Stimulated activated CD8-positive, alpha-beta memory T cell treated with anti-CD3 and anti-CD28 coated beads, Interleukin-15, amount 100 ng/mL, for 1 hour (primary cell): ENCODE measurements around the gene AIPL1.

ENCODE experiments used
- DNase-seq: peaks from one replicate; pipeline ENCODE4 v3.0.0-alpha.2; 2020; ENCODE audit warnings: low read depth

The AIPL1 gene

DNA sequence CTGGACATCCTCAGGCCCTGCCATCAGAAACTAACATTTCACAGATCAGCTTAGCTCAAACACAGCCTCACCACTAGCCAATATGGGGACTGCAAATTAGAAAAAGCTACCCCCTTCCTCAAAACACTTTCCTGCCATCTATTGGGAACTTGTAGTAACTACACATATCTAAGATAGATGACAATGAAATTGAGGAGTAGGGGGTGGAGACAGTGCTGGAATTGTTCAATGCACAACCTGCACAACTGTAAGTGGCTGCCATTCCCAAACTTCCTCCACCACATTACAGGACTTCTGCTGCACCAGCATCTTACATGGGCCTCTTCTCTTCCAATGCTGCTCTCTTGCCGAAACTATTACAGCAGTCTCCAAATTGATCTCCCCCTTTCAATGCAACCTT, 21.9 kb downstream of the AIPL1 start:
- DNase-seq, result no peak

- no peak for DNase-seq
These were observed 26.2 kb downstream of the AIPL1 start for GRCh38 chr17:6408735-6409134.

DNA sequence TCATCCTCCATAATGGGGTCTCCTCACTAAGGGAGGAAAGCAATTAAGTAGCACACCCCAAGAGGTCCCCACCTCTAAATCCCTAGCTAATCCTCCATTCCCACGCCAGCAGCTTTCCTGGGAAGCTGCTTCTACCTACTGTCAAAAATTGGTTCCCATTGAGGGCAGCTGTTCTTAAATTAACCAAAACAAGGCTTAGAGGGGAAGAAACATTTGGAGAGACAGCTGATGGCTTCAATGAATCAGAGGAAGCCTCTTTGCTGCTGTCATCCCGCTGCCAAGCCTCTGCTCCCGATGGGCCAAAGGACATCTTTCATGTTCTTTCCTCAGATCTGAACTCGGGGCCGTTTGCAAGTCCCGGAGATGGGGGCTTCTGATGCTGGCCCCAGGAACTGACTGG, 26.6 kb downstream of the AIPL1 start:
- no peak for DNase-seq

DNA sequence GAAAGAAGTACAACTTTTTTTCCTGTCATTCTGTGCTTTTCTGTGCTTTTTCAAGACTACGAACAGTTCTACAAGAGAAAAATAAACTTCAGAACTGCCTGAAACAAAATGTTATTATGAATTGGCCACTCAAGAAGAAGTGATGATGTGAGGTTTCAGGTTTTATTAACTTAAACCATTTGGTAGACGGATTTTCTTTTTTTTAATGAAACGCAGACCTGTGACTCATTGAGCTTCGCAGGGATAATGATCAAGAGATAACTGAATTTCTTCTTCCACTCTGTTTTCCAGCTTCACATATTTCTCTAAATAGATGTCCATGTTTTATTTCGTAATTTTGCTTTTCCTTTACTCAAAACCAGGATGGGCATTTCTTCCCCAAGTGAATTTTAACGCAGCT, 32.7 kb downstream of the AIPL1 start:
- DNase-seq, result no peak

- no peak for DNase-seq
These were observed 36.0 kb downstream of the AIPL1 start for GRCh38 chr17:6398955-6399354.

DNA sequence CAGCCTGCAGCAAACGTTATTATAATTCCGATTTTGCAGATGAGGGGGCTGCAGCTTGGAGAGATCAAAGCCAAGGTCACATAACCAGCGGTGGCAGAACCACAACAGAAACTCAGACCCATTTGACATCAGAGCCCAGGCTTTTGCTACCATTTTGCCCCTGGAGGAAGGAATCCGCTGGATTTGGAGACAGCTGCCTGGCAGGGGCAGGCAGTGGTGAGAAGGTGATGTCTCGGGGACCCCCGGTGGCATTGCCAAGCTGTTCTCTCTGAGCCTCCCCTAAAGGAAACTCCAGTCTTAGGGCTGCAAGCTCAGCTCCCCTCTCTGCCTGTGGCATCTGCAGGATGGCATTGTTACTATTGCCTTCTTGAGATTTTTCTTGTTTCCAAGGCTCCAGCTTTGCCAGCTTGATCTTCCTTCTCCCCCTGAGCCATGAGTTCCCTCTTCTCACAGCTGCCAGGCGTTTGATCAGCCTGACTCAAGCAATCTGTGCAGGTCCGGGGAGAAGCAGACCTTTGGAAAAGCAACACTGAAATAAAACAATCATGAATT, 40.8 kb downstream of the AIPL1 start:
- no peak for DNase-seq

DNA sequence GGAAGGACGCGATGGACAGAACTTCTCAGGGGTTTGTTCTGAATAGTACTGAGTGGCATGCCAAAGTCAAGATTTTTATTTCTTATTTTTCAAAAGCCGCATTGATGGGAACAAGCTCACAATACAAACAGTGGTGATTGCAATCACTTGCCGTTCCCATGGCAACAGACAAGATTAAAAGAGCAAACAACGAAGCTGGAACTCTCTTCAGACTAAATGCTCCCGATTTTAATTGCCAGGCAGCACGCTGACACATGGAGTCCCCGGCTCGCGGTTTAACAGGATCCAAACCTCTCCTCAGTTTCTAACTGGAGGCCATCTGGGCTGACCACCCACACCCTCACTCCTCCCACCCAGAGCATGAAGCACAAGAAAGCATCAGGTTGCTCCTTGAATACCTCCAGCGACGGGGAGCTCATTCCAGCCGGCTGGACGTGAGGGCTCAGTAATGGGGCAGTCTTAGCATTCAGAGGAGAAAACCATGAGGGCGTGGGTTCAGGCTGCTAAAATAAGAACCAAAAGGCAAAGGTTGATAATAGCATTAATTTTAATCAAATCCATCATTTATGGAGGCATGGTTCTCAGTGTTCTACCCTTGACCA, 41.5 kb downstream of the AIPL1 start:
- no peak for DNase-seq

- DNase-seq, result no peak
These were observed 42.1 kb downstream of the AIPL1 start for GRCh38 chr17:6392609-6393350.

DNA sequence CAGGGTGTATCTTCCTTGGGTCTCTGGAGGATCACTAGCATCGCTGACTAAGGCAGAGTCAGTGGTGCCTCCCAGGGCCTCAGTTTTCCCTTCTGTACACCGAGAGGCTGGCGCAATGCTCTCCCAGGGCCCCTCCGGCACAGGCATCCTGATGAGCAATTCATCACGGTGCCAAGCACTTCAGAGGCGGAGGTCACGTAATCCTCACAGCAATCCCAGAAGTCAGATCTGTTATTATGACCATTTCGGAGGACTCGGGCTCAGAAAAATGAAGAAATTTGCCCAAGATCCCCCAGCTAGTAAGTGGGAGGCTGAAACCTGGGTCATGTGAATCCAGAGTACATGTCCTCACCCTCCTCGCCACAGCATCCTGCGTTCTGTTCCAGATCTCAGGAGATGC, 46.5 kb downstream of the AIPL1 start:
- no peak for DNase-seq

DNA sequence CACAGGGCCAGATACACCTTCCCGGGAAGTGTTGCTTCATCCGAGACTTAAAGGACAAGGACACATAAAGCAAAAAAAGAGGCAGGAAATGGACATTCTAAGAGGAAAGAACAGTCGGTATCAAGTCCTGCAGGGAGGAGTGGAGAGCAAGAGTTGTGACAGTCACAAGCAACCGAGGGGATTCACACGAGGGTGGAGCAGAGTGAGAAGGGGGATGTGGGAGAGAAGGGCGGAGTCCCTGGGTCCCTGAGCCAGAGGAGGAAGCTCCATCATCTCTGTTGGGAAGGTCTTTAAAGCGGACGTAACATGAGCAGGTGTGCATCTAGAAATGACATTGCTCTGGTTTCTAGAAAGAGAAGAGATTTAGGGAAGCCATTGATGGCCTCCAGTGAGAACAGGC, 47.1 kb downstream of the AIPL1 start:
- no peak for DNase-seq

- DNase-seq, result no peak
These were observed 47.5 kb downstream of the AIPL1 start for GRCh38 chr17:6387442-6387841.

DNA sequence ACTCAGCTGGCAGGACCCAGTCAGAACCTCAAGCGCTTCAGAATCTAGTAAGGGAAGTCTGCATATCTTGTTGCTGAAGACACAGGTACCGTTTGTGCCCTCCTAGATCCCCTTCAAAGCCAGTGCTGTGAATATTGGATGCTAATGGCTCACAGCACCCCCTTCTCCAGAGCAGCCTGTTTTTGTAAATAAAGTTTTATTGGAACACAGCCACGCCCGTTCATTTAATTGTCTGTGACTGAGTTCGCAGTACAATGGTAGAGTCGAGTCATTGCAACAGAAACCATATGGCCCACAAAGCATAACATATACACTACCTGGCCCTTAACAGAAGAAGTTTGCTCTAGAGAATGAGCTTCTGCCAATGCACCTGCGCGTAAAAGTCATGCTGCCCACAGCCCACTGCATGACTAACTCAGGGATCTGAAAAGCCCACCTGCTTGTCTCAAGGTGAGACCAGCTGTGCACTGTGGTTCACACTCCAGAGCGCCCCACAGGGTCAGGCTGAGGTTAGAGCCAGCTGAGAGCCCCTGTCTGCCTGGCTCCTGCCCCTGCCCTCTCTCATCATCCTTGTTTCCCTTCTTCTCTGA, 48.8 kb downstream of the AIPL1 start:
- no peak for DNase-seq

- no peak for DNase-seq
These were observed 50.4 kb downstream of the AIPL1 start for GRCh38 chr17:6384481-6384880.

DNA sequence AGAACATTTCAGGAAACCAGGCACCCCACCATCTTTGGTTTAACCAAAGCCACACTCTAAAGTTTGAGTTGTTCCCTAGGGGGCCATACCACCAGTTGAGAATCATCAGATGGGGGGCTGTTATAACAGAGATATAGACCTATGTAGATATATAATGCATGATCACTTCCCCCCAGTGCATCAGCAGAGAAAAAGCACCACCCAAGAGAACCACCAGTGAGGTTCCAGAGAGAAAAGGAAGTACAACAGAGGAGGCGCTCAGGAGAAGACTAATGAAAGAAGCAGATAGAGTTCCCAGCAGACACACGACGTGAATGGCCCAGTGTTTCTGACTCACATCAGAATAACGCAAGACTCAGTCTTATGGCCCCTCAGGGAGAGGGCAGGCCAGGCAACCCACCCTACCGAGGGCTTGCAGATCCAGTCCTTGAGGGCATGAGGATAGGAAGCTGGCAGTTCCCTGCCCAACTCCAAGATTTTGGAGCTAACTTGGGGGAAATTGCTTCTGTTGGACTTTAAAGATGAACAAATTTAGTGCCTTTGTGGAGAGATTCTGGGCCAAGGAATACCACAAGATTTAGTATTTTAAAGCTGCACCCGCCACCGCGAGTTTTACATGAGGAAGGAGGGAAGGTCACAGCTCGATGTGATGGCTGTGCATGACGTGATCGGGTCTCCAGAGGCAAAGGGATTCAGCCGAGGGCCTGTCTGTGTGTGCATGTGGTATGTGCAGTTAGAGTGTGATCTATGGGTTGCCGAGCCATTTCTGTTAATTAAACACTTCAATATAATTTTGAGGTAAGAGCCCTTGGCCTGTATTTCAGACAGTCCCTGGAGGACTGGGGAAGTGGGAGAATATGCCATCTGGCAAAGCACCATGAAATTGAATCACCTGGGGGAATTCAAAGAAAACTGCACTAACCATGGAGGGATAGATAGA, 53.1 kb downstream of the AIPL1 start:
- no peak for DNase-seq

GRCh38 chr17:6380915-6381438, 53.9 kb downstream of the AIPL1 start:
- no peak for DNase-seq

DNA sequence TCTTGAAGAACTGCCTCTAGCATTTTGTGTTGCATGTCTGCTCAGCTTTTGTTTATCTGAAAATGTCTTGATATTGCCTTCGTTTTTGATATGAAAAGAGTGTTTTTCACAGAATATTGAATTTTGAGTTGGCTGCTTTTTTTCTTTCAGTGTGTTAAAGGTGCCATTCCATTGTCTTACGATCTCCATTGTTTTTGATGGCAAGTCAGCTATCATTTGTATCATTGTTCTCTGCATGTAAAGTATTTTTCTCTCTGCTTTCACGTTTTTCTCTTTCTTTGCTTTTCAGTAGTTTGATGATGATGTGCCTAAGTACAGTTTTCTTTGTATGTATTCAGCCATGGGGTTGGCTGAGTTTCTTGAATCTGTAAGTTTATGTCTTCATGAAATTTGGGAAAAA, 57.0 kb downstream of the AIPL1 start:
- no peak for DNase-seq

DNA sequence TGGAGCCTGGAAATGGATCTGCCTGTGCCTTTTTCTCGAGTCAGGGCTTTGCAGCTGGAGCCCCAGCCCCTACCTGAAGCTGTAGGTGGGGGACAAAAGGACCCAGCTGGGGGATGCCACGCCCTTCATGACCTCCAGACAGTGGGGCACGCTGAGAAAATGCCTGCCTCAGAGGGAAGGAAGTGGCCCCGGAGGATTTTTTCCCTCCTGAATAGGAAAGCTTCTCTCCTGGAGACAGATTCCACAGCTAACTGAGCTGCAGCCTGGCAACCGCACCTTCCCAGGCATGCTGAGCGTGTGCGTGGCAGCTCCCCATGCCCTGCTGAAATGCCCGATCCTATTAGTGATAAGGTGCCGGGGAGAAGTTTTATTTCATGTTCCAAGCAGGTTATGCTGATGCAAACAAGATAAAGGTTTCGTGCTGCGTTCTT, 58.0 kb downstream of the AIPL1 start:
- no peak for DNase-seq

GRCh38 chr17:6374761-6375312, 60.1 kb downstream of the AIPL1 start:
- DNase-seq, result no peak

DNA sequence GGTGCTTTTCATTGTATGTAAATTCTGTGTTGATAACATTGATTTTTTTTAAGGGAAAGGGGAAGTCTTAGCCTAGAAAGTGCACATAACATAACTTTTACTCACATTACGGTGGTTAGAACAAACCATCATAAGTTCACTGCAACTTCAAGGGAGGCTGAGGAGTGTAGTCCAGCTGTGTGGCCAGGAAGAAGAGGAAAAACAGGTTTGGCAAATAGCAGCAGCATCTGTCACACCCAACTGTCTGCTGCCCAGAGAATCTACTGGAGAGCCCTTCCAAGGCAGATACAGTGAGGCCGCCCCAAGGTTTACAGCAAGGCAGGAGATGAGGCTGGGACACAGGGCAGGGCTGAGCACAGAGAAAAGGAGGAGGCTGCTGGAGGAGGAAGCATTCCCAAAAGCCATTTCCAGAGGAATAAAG, 60.6 kb downstream of the AIPL1 start:
- DNase-seq, result no peak
